VCaP (cell line): Measurements from ENCODE around the gene DMRTC2.

ENCODE experiments used
- H3K27ac ChIP-seq: fragments of 450-650 bp; 2 replicates; pipeline ENCODE4 v1.5.1; 2017
- CTCF ChIP-seq: fragments of 450-650 bp; conservative IDR thresholded peaks from 2 replicates; pipeline ENCODE4 v1.5.1; 2017; ENCODE audit warnings: mild to moderate bottlenecking, moderate library complexity

Gene DMRTC2

GRCh38 chr19:41879080-41879479 is 34.2 kb downstream of the DMRTC2 start:
- H3K27ac ChIP-seq: no peak overlapping the region
- no peak for TF ChIP-seq CTCF

GRCh38 chr19:41879670-41880328 is 35.0 kb downstream of the DMRTC2 start:
- H3K27ac ChIP-seq: no peak overlapping the region
- TF ChIP-seq CTCF: no peak

- no peak overlapping the region for H3K27ac ChIP-seq
- TF ChIP-seq CTCF: no peak
Observed at GRCh38 chr19:41880329-41880708, 35.5 kb downstream of the DMRTC2 start.

- no peak for TF ChIP-seq CTCF
- H3K27ac ChIP-seq: peak within 1 kb of the TSS; percentile 80; the same call in 1 of the 2 replicates
Observed at GRCh38 chr19:41882568-41883462, 38.0 kb downstream of the DMRTC2 start, which contains the start of gene ARHGEF1. Gene ARHGEF1, plus strand, starts transcription at chr19:41883184. Its CDS starts 4,899 bp downstream, at chr19:41888083.

GRCh38 chr19:41883463-41883820 is 38.6 kb downstream of the DMRTC2 start:
- peak overlapping the region; percentile 80; the same call in 1 of the 2 replicates for H3K27ac ChIP-seq

GRCh38 chr19:41883821-41884733 is 39.2 kb downstream of the DMRTC2 start:
- TF ChIP-seq CTCF: no peak; the same call in 1 of the 2 replicates
- peak overlapping the region; percentile 80; the same call in 1 of the 2 replicates for H3K27ac ChIP-seq

More at GRCh38 chr19:41883463-41883820, 38.6 kb downstream of the DMRTC2 start:
- TF ChIP-seq CTCF: no peak
